Measurements from ENCODE around the gene PLEKHG2. TPM values are rescaled to one million over a fixed set of nuclear protein-coding genes. Genes with fewer than 3 reads are reported as not detected.

The PLEKHG2 gene
- total and polyA plus RNA-seq, 2 donors from 2014 or later = 8.5 to 29.7 TPM

- H3K4me3 ChIP-seq (ENCODE audit: low read length in 3 of 3) = peak overlapping the region; percentile 66 to 99 (median 96)
- H3K9ac ChIP-seq (ENCODE audit: low read length in 3 of 3) = peak overlapping the region; percentile 49 to 100 (median 95)
- H3K27me3 ChIP-seq (ENCODE audit: control insufficient read depth, insufficient read depth, low read length) = no peaks in the 10 kb centered on the region
- no peak for TF ChIP-seq CTCF (IDR thresholded peaks at IDR 0.05; ENCODE audit: borderline replicate concordance, extremely low read depth, insufficient read depth)
- peak; percentile 85 to 98 (median 92) for DNase-seq
- peaks cover 0 to 22% (median 6%) of the 10 kb centered on the region in 3 donors for H3K36me3 ChIP-seq (ENCODE audit: control insufficient read depth in 2 of 3, insufficient read depth in 3 of 3, low read length in 3 of 3)
- FAIRE-seq = peak; percentile 54
- peak overlapping the region; percentile 98 to 99 for H3K27ac ChIP-seq (ENCODE audit: low read depth in 2 of 2, low read length in 2 of 2)
- no peaks in the 10 kb centered on the region for H3K9me3 ChIP-seq (ENCODE audit: control insufficient read depth in 2 of 3, insufficient read depth in 1 of 3, low read length in 3 of 3)
- intact Hi-C loops (cut with DNase I) = no loop called here
- peaks cover 14 to 27% (median 24%) of the 10 kb centered on the region in 3 donors for H3K4me1 ChIP-seq (ENCODE audit: control insufficient read depth in 2 of 3, insufficient read depth in 2 of 3, low read depth in 1 of 3, low read length in 3 of 3)
Observed at GRCh38 chr19:39409208-39410016, 3.1 kb upstream of the PLEKHG2 start.

GRCh38 chr19:39410017-39410830 is 2.2 kb upstream of the PLEKHG2 start:
- TF ChIP-seq CTCF (IDR thresholded peaks at IDR 0.05; ENCODE audit: borderline replicate concordance, extremely low read depth, insufficient read depth) = peak; percentile 2
- intact Hi-C loops (cut with DNase I) = no loop called here
- DNase-seq (peak; percentile 60 to 97 (median 82)), FAIRE-seq (no peak)
- no peaks in the 10 kb centered on the region for H3K27me3 ChIP-seq (ENCODE audit: control insufficient read depth, insufficient read depth, low read length)
- H3K4me1 ChIP-seq (ENCODE audit: control insufficient read depth in 2 of 3, insufficient read depth in 2 of 3, low read depth in 1 of 3, low read length in 3 of 3) = peaks cover 14 to 28% (median 24%) of the 10 kb centered on the region in 3 donors
- peaks cover 0 to 22% (median 6%) of the 10 kb centered on the region in 3 donors for H3K36me3 ChIP-seq (ENCODE audit: control insufficient read depth in 2 of 3, insufficient read depth in 3 of 3, low read length in 3 of 3)
- peak overlapping the region; percentile 95 to 98 for H3K27ac ChIP-seq (ENCODE audit: low read depth in 2 of 2, low read length in 2 of 2)
- peak overlapping the region; percentile 38 to 77 (median 49) for H3K9ac ChIP-seq (ENCODE audit: low read length in 3 of 3)
- peak overlapping the region; percentile 66 to 99 (median 66) for H3K4me3 ChIP-seq (ENCODE audit: low read length in 3 of 3)
- H3K9me3 ChIP-seq (ENCODE audit: control insufficient read depth in 2 of 3, insufficient read depth in 1 of 3, low read length in 3 of 3) = no peaks in the 10 kb centered on the region

GRCh38 chr19:39410831-39411080 is 1.7 kb upstream of the PLEKHG2 start:
- intact Hi-C loops (cut with DNase I) = no loop called here
- no peak for TF ChIP-seq CTCF (IDR thresholded peaks at IDR 0.05; ENCODE audit: borderline replicate concordance, extremely low read depth, insufficient read depth)
- Histone ChIP-seq H3K27ac (ENCODE audit: low read depth in 2 of 2, low read length in 2 of 2) (peak overlapping the region; percentile 95 to 98), H3K9ac (ENCODE audit: low read length in 3 of 3) (peak overlapping the region; percentile 30 to 77 (median 38)), H3K4me3 (ENCODE audit: low read length in 3 of 3) (peak overlapping the region; percentile 66 to 99 (median 66)), H3K36me3 (ENCODE audit: control insufficient read depth in 2 of 3, insufficient read depth in 3 of 3, low read length in 3 of 3) (peaks cover 0 to 22% (median 6%) of the 10 kb centered on the region in 3 donors), H3K4me1 (ENCODE audit: control insufficient read depth in 2 of 3, insufficient read depth in 2 of 3, low read depth in 1 of 3, low read length in 3 of 3) (peaks cover 14 to 28% (median 24%) of the 10 kb centered on the region in 3 donors), H3K9me3 (ENCODE audit: control insufficient read depth in 2 of 3, insufficient read depth in 1 of 3, low read length in 3 of 3) (no peaks in the 10 kb centered on the region), H3K27me3 (ENCODE audit: control insufficient read depth, insufficient read depth, low read length) (no peaks in the 10 kb centered on the region)
- DNase-seq = no peak
- no peak for FAIRE-seq

All from kidney (tissue), 14 donors.